ENCODE results near the gene TMPRSS11E. TPM values are rescaled to one million over a fixed set of nuclear protein-coding genes. Genes with fewer than 3 reads are reported as not detected.
"Not testable (repeated sequence)": the region's sequence is repeated elsewhere in the genome, so short reads cannot be mapped to it uniquely, and the experiment has no call there.

Gene TMPRSS11E
- not detected for polyA plus RNA-seq (ENCODE audit: insufficient read length)
- long read RNA-seq, donor 1 = 0 reads
- long read RNA-seq, donor 2 = 0 reads
- long read RNA-seq, donor 3 = 0 reads
- long read RNA-seq, donor 4 = 0 reads
- long read RNA-seq, donor 5 = 0 reads
- long read RNA-seq, donor 6 = 0 reads
- long read RNA-seq, donor 7 = 0 reads
- long read RNA-seq, donor 8 = 0 reads

GRCh38 chr4:68447201-68447600, at the start of gene TMPRSS11E:
TMPRSS11E (plus strand) TSS chr4:68447463; CDS start chr4:68447513, 50 bp downstream.
- no peak for DNase-seq

GRCh38 chr4:68399306-68399705, 48.0 kb upstream of the TMPRSS11E start:
- no peak for DNase-seq

GRCh38 chr4:68401231-68401630, 46.0 kb upstream of the TMPRSS11E start:
- no peak for DNase-seq

GRCh38 chr4:68404153-68404552, 43.1 kb upstream of the TMPRSS11E start:
- DNase-seq = no peak

GRCh38 chr4:68405718-68406478, 41.4 kb upstream of the TMPRSS11E start:
- not testable (repeated sequence) for DNase-seq

GRCh38 chr4:68406479-68406859, 40.8 kb upstream of the TMPRSS11E start:
- DNase-seq = no peak

- DNase-seq = not testable (repeated sequence)
Measured at GRCh38 chr4:68407015-68407867, 40.0 kb upstream of the TMPRSS11E start.

GRCh38 chr4:68407868-68408190, 39.4 kb upstream of the TMPRSS11E start:
- no peak for DNase-seq

- no peak for DNase-seq
Measured at GRCh38 chr4:68410149-68410548, 37.1 kb upstream of the TMPRSS11E start.

GRCh38 chr4:68410643-68411042, 36.6 kb upstream of the TMPRSS11E start:
- no peak for DNase-seq

GRCh38 chr4:68412031-68412430, 35.2 kb upstream of the TMPRSS11E start:
- DNase-seq = not testable (repeated sequence)

GRCh38 chr4:68416591-68416990, 30.7 kb upstream of the TMPRSS11E start:
- no peak for DNase-seq

- no peak for DNase-seq
Measured at GRCh38 chr4:68426516-68426915, 20.7 kb upstream of the TMPRSS11E start.

GRCh38 chr4:68430337-68430736, 16.9 kb upstream of the TMPRSS11E start:
- DNase-seq = no peak

- DNase-seq = no peak
Measured at GRCh38 chr4:68432320-68432719, 14.9 kb upstream of the TMPRSS11E start.

- DNase-seq = no peak
Measured at GRCh38 chr4:68433582-68433981, 13.7 kb upstream of the TMPRSS11E start.

- DNase-seq = no peak
Measured at GRCh38 chr4:68434277-68434676, 13.0 kb upstream of the TMPRSS11E start.

- DNase-seq = no peak
Measured at GRCh38 chr4:68434836-68435235, 12.4 kb upstream of the TMPRSS11E start.

GRCh38 chr4:68445111-68445510, 2.2 kb upstream of the TMPRSS11E start:
- DNase-seq = no peak

- no peak for DNase-seq
Measured at GRCh38 chr4:68451246-68452211, 4.3 kb downstream of the TMPRSS11E start.

GRCh38 chr4:68460085-68460484, 12.8 kb downstream of the TMPRSS11E start:
- DNase-seq = no peak

GRCh38 chr4:68461790-68462189, 14.5 kb downstream of the TMPRSS11E start:
- no peak for DNase-seq

Data from left kidney (tissue), 8 donors.